B cell (primary cell): ENCODE data around the gene MTMR6. TPM values are rescaled to one million over a fixed set of nuclear protein-coding genes. Genes with fewer than 3 reads are reported as not detected.

Source experiments
- ATAC-seq: fragments of 200-7000 bp; cut with Tn5 transposase; one replicate; pipeline ENCODE4 v1.10.0; 2021; ENCODE audit warnings: low read depth, mild to moderate bottlenecking, moderate number of reproducible peaks, moderate library complexity
- CTCF ChIA-PET: fragments of 350-600 bp; sonication (Branson Sonifier 250); formaldehyde crosslinking; loops from one replicate; lab custom pipeline; 2021; ENCODE audit warnings: antibody characterized with exemption, inconsistent platforms; lab: Charles Lee
- POLR2A ChIA-PET: fragments of 350-600 bp; sonication (Branson Sonifier 250); formaldehyde crosslinking; loops from one replicate; lab custom pipeline; 2021; ENCODE audit warnings: antibody characterized with exemption; lab: Charles Lee
- DNase-seq: peaks from one replicate; pipeline ENCODE4 v3.0.0; 2013
- H2AFZ ChIP-seq: 2 replicates; pipeline ENCODE4 v1.6.1; 2012; ENCODE audit warnings: mild to moderate bottlenecking, low read depth, low read length; ENCODE audit not compliant: insufficient read depth, poor library complexity, severe bottlenecking
- H3K27ac ChIP-seq, 2 donors: 1 replicate in 1 of 2; 2 replicates in 1 of 2; pipeline ENCODE4 v1.5.1; 2012 to 2013; ENCODE audit warnings: low read length in 2 of 2, mild to moderate bottlenecking in 2 of 2, moderate library complexity in 1 of 2
- H3K27me3 ChIP-seq, 4 experiments: fragments of 200-600 bp in 1 of 4; sonication (generic) in 1 of 4; replicated peaks in 1 of 4; 1 replicate in 2 of 4; 2 replicates in 2 of 4; pipeline versions ENCODE4 v1.6.1 to v1.7.0; 2013 to 2016; ENCODE audit warnings: low read length in 3 of 4, mild to moderate bottlenecking in 2 of 4, mixed read lengths in 1 of 4, moderate library complexity in 1 of 4; ENCODE audit not compliant: insufficient read depth in 4 of 4, control insufficient read depth in 3 of 4; ENCODE audit errors: control extremely low read depth in 1 of 4
- H3K36me3 ChIP-seq, 2 experiments: replicated peaks in 1 of 2; 1 replicate in 1 of 2; 2 replicates in 1 of 2; pipeline versions ENCODE4 v1.6.1 to v1.7.1; 2013; ENCODE audit warnings: low read length in 1 of 2; ENCODE audit not compliant: insufficient read depth in 2 of 2, control insufficient read depth in 1 of 2; ENCODE audit errors: control extremely low read depth in 1 of 2, extremely low read depth in 1 of 2
- H3K4me1 ChIP-seq, 2 donors: fragments of 200-600 bp in 1 of 2; sonication (generic) in 1 of 2; 1 replicate in 1 of 2; 2 replicates in 1 of 2; pipeline versions ENCODE4 v1.5.1 to v1.6.1; 2013 to 2017; ENCODE audit warnings: low read length in 2 of 2; ENCODE audit not compliant: control insufficient read depth in 2 of 2, insufficient read depth in 2 of 2
- H3K4me2 ChIP-seq: replicated peaks from 2 replicates; pipeline ENCODE3; 2012; ENCODE audit warnings: mild to moderate bottlenecking, low read depth, low read length; ENCODE audit not compliant: poor library complexity, severe bottlenecking
- H3K4me3 ChIP-seq, 5 experiments: fragments of 200-600 bp in 1 of 5; sonication (generic) in 1 of 5; 1 replicate in 3 of 5; 2 replicates in 2 of 5; pipeline versions ENCODE4 v1.5.1 to v1.7.0; 2011 to 2016; ENCODE audit warnings: low read length in 4 of 5, mild to moderate bottlenecking in 4 of 5, low read depth in 2 of 5, control low read depth in 1 of 5, moderate library complexity in 1 of 5; ENCODE audit not compliant: insufficient read depth in 1 of 5; ENCODE audit errors: control extremely low read depth in 1 of 5, extremely low read depth in 1 of 5
- H3K79me2 ChIP-seq: fragments of 200-600 bp; sonication (generic); one replicate; pipeline ENCODE4 v1.6.0; 2016; ENCODE audit warnings: low read length; ENCODE audit not compliant: control insufficient read depth, insufficient read depth
- H3K9ac ChIP-seq: fragments of 200-600 bp; sonication (generic); 2 replicates; pipeline ENCODE4 v1.6.1; 2017; ENCODE audit warnings: mild to moderate bottlenecking, low read length, moderate library complexity
- H3K9me3 ChIP-seq, 3 donors: one replicate each; pipeline versions ENCODE4 v1.6.1 to v1.7.1; 2013; ENCODE audit warnings: low read length in 2 of 3; ENCODE audit not compliant: control insufficient read depth in 2 of 3, insufficient read depth in 1 of 3; ENCODE audit errors: control extremely low read depth in 1 of 3
- H4K20me1 ChIP-seq: 2 replicates; pipeline ENCODE4 v1.6.0; 2012; ENCODE audit warnings: mild to moderate bottlenecking, low read length; ENCODE audit not compliant: insufficient read depth, control insufficient read depth, poor library complexity, severe bottlenecking
- H3K27ac Mint-ChIP-seq: one replicate; pipeline ENCODE4 v1.8.0; 2021; ENCODE audit warnings: mixed read lengths
- H3K27me3 Mint-ChIP-seq: one replicate; pipeline ENCODE4 v1.8.0; 2021; ENCODE audit warnings: mixed read lengths
- H3K4me1 Mint-ChIP-seq: one replicate; pipeline ENCODE4 v1.8.0; 2021; ENCODE audit warnings: mixed read lengths
- H3K4me3 Mint-ChIP-seq: one replicate; pipeline ENCODE4 v1.8.0; 2021; ENCODE audit warnings: mixed read lengths
- H3K9me3 Mint-ChIP-seq: one replicate; pipeline ENCODE4 v1.8.0; 2022; ENCODE audit warnings: mixed read lengths; ENCODE audit not compliant: insufficient read depth
- CTCF ChIP-seq: fragments of 200-600 bp; IDR thresholded peaks from one replicate; pipeline ENCODE4 v1.8.0; 2022; ENCODE audit warnings: antibody characterized with exemption, mild to moderate bottlenecking
- EZH2 ChIP-seq: IDR thresholded peaks from 2 replicates; pipeline ENCODE4 v1.6.1; 2012; ENCODE audit warnings: borderline replicate concordance, low read depth, mild to moderate bottlenecking, moderate library complexity, low read length; ENCODE audit not compliant: insufficient read depth, poor library complexity, severe bottlenecking
- WGBS: methylation state at CpG from one replicate; pipeline ENCODE4 v1.1.5; 2013; ENCODE audit warnings: missing lambda C conversion rate; ENCODE audit not compliant: insufficient coverage; 5-methylcytosine and 5-hydroxymethylcytosine counted together
- intact Hi-C: fragments of 100-400 bp; cut with micrococcal nuclease; formaldehyde crosslinking; loops from one replicate; pipeline ENCODE4 v1.10.0; 2022
- polyA plus RNA-seq: library from polyadenylated mRNA; depleted of rRNA; stranded (reverse); fragments of >200 nt; gene quantifications from 2 replicates; pipeline ENCODE4 v1.2.3, GENCODE V29; 2012
- total RNA-seq, 2 donors: library from RNA; stranded (reverse); fragments of 120-200 nt in 1 of 2; gene quantifications; 1 replicate in 1 of 2; 2 replicates in 1 of 2; pipeline versions ENCODE4 v1.2.3 to v1.2.4, GENCODE V29; 2013 to 2022

MTMR6 gene
- total and polyA plus RNA-seq, 2 donors (not counting 1 experiment from before 2014, with no cell fraction given): 3.7 to 21.4 TPM

GRCh38 chr13:25207291-25207810 lies 79.9 kb downstream of the MTMR6 start:
- no peak overlapping the region for H3K4me3 ChIP-seq
- H3K9me3 ChIP-seq: peaks cover 0 to 1% (median 0%) of the 10 kb centered on the region in 3 donors
- intact Hi-C loops: no loop called here
- Mint-ChIP-seq H3K9me3 (no peaks in the 10 kb centered on the region), H3K27ac (no peak overlapping the region), H3K4me1 (no peaks in the 10 kb centered on the region), H3K4me3 (no peak overlapping the region), H3K27me3 (peaks cover 21% of the 10 kb centered on the region)
- H3K27me3 ChIP-seq: no peaks in the 10 kb centered on the region
- no peak overlapping the region for H2AFZ ChIP-seq
- H3K9ac ChIP-seq: no peak overlapping the region
- ATAC-seq (no peak), DNase-seq (no peak)
- POLR2A ChIA-PET: no interaction called here
- CTCF ChIA-PET: no interaction called here
- H4K20me1 ChIP-seq: no peaks in the 10 kb centered on the region
- H3K27ac ChIP-seq: no peak overlapping the region
- no peak overlapping the region for H3K4me2 ChIP-seq
- no peaks in the 10 kb centered on the region for H3K79me2 ChIP-seq
- 99% methylated on average over 7 of the region's 8 CpGs for WGBS
- no peak for TF ChIP-seq EZH2
- no peak for TF ChIP-seq CTCF
- H3K36me3 ChIP-seq: no peaks in the 10 kb centered on the region
- H3K4me1 ChIP-seq: no peaks in the 10 kb centered on the region

GRCh38 chr13:25204863-25205262 lies 82.4 kb downstream of the MTMR6 start:
- Histone ChIP-seq H3K36me3 (no peaks in the 10 kb centered on the region), H3K4me2 (no peak overlapping the region), H3K9me3 (peaks cover 0 to 11% (median 0%) of the 10 kb centered on the region in 3 donors), H3K27ac (no peak overlapping the region), H3K4me1 (no peaks in the 10 kb centered on the region), H3K4me3 (no peak overlapping the region), H3K9ac (no peak overlapping the region), H3K27me3 (peaks cover 0 to 7% (median 2%) of the 10 kb centered on the region in 4 experiments), H2AFZ (no peak overlapping the region), H4K20me1 (no peaks in the 10 kb centered on the region), H3K79me2 (no peaks in the 10 kb centered on the region)
- Mint-ChIP-seq H3K27me3 (peaks cover 30% of the 10 kb centered on the region), H3K4me3 (no peak overlapping the region), H3K27ac (no peak overlapping the region), H3K4me1 (no peaks in the 10 kb centered on the region), H3K9me3 (peaks cover 2% of the 10 kb centered on the region)
- intact Hi-C loops: no loop called here
- CTCF ChIA-PET: no interaction called here
- no peak for ATAC-seq
- no peak for DNase-seq
- no peak for TF ChIP-seq CTCF
- TF ChIP-seq EZH2: no peak
- WGBS: 92% methylated on average over 3 of the region's 4 CpGs
- POLR2A ChIA-PET: no interaction called here
